ENCODE data around the gene PRSS22. TPM values are rescaled to one million over a fixed set of nuclear protein-coding genes. Genes with fewer than 3 reads are reported as not detected.

PRSS22 gene
- total and polyA plus RNA-seq, 2 experiments from 2014 or later: 1.3 to 2.0 TPM

DNA sequence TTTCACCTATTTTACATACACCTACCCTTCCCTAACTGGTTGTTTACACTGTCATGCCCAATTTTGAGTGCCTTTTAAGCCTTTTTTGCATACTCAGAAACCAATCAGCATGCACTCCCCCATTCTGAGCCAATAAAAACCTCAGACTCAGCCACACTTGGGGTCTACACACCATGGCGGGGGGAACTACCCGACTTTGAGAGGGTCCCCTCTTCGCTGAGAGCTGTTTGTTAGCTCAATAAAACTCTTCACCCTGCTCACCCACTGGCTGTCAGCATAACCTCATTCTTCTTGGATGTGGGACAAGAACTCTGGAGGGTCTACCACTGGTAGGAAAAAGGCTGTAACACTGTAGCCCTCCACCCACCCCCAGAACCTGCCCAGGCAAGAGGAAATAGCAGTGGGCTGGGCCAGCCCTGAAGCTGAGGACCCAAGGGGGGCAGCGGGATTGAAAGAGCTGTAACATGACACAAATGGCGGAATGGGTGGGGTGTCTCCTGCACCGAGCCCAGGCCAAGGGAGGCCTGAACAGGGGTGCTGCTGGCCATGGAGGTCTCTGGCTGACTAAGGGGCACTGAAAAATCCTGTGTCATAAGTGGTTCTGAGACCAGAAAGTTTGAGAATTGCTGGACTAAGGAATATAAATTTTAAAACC is 22.0 kb upstream of the PRSS22 start:
- peaks cover 5% of the 10 kb centered on the region for H3K4me1 ChIP-seq (ENCODE audit: insufficient read depth)
- no peaks in the 10 kb centered on the region for H3K9me2 ChIP-seq (ENCODE audit: insufficient read depth)
- H3K79me2 ChIP-seq (replicated peaks; ENCODE audit: insufficient read depth): no peaks in the 10 kb centered on the region; the same call in 1 of the 2 replicates
- Mint-ChIP-seq H3K27ac (no peak overlapping the region), H3K9me3 (peaks cover 15% of the 10 kb centered on the region), H3K4me3 (no peak overlapping the region), H3K27me3 (ENCODE audit: insufficient read depth, low read depth, poor library complexity) (peaks cover 14% of the 10 kb centered on the region), H3K4me1 (peaks cover 5% of the 10 kb centered on the region), H3K36me3 (ENCODE audit: low read depth) (peaks cover 7% of the 10 kb centered on the region; the same call in 1 of the 3 replicates)
- H4K20me1 ChIP-seq (replicated peaks; ENCODE audit: insufficient read depth): no peaks in the 10 kb centered on the region
- H2AFZ ChIP-seq: no peak overlapping the region
- H3K27ac ChIP-seq (ENCODE audit: low read depth): no peak overlapping the region
- TF ChIP-seq, protein P1, sequence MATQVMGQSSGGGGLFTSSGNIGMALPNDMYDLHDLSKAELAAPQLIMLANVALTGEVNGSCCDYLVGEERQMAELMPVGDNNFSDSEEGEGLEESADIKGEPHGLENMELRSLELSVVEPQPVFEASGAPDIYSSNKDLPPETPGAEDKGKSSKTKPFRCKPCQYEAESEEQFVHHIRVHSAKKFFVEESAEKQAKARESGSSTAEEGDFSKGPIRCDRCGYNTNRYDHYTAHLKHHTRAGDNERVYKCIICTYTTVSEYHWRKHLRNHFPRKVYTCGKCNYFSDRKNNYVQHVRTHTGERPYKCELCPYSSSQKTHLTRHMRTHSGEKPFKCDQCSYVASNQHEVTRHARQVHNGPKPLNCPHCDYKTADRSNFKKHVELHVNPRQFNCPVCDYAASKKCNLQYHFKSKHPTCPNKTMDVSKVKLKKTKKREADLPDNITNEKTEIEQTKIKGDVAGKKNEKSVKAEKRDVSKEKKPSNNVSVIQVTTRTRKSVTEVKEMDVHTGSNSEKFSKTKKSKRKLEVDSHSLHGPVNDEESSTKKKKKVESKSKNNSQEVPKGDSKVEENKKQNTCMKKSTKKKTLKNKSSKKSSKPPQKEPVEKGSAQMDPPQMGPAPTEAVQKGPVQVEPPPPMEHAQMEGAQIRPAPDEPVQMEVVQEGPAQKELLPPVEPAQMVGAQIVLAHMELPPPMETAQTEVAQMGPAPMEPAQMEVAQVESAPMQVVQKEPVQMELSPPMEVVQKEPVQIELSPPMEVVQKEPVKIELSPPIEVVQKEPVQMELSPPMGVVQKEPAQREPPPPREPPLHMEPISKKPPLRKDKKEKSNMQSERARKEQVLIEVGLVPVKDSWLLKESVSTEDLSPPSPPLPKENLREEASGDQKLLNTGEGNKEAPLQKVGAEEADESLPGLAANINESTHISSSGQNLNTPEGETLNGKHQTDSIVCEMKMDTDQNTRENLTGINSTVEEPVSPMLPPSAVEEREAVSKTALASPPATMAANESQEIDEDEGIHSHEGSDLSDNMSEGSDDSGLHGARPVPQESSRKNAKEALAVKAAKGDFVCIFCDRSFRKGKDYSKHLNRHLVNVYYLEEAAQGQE (IDR thresholded peaks at IDR 0.05; ENCODE audit: unreplicated experiment): no peak
- TF ChIP-seq, protein P2, sequence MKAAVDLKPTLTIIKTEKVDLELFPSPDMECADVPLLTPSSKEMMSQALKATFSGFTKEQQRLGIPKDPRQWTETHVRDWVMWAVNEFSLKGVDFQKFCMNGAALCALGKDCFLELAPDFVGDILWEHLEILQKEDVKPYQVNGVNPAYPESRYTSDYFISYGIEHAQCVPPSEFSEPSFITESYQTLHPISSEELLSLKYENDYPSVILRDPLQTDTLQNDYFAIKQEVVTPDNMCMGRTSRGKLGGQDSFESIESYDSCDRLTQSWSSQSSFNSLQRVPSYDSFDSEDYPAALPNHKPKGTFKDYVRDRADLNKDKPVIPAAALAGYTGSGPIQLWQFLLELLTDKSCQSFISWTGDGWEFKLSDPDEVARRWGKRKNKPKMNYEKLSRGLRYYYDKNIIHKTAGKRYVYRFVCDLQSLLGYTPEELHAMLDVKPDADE (IDR thresholded peaks at IDR 0.05): no peak
- TF ChIP-seq EZH2 (IDR thresholded peaks at IDR 0.05; ENCODE audit: low read depth, unreplicated experiment): no peak
- no peak for TF ChIP-seq ZNF331 (CRISPR knock-in tag; IDR thresholded peaks at IDR 0.05; ENCODE audit: low read depth)
- no peak for TF ChIP-seq NANOG (IDR thresholded peaks at IDR 0.05; ENCODE audit: borderline replicate concordance)
- ATAC-seq: no peak
- 0 out of 2 replicates have a peak, but pooled peaks cover 2% of the 10 kb centered on the region for H3F3A ChIP-seq (replicated peaks; ENCODE audit: low read depth)
- no peak for DNase-seq (ENCODE audit: low spot score)
- peaks cover 13% of the 10 kb centered on the region; the same call in 1 of the 2 replicates for H3K27me3 ChIP-seq (ENCODE audit: insufficient read depth)
- no peak overlapping the region for H3K4me2 ChIP-seq
- no peaks in the 10 kb centered on the region for H3K36me3 ChIP-seq (ENCODE audit: insufficient read depth)
- H3K4me3 ChIP-seq: no peak overlapping the region

DNA sequence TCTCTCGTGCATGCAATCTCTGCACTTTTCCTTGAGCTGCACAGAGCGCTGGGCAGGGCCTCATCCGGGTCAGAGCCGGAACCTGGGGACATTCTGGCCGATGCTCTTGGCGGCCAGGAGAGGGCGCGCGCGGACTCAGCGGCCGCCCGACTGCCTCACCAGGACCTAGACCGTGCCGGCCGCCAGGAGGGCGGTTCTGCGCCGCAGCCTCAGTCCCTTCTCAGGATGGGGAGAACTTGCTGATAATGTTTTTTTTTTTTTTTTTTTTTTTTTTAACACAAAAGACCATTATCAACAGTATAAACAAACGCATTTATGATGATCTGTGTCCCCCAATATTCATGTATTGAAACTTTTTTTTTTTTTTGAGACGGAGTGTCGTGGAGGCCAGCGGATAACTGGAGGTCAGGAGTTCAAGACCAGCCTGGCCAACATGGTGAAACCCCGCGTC is 17.0 kb upstream of the PRSS22 start:
- Mint-ChIP-seq H3K36me3 (ENCODE audit: low read depth) (peaks cover 5% of the 10 kb centered on the region; the same call in 1 of the 3 replicates), H3K4me1 (peaks cover 2% of the 10 kb centered on the region; the same call in 1 of the 3 replicates), H3K9me3 (peaks cover 8% of the 10 kb centered on the region), H3K27me3 (ENCODE audit: insufficient read depth, low read depth, poor library complexity) (peaks cover 2% of the 10 kb centered on the region), H3K27ac (no peak overlapping the region), H3K4me3 (no peak overlapping the region; the same call in 2 of the 3 replicates)
- H3K79me2 ChIP-seq (replicated peaks; ENCODE audit: insufficient read depth): no peaks in the 10 kb centered on the region
- no peak overlapping the region for H3K27ac ChIP-seq (ENCODE audit: low read depth)
- H3K4me3 ChIP-seq: no peak overlapping the region
- ATAC-seq (peak; percentile 99), DNase-seq (ENCODE audit: low spot score) (peak; percentile 84)
- no peak overlapping the region for H3K4me2 ChIP-seq
- H3K27me3 ChIP-seq (ENCODE audit: insufficient read depth): peaks cover 11% of the 10 kb centered on the region
- no peaks in the 10 kb centered on the region for H3K9me2 ChIP-seq (ENCODE audit: insufficient read depth)
- H2AFZ ChIP-seq: no peak overlapping the region; the same call in 1 of the 2 replicates
- H3K4me1 ChIP-seq (ENCODE audit: insufficient read depth): 0 out of 2 replicates have a peak, but pooled peaks cover 5% of the 10 kb centered on the region
- H3K36me3 ChIP-seq (ENCODE audit: insufficient read depth): no peaks in the 10 kb centered on the region
- 0 out of 2 replicates have a peak, but pooled peaks cover 2% of the 10 kb centered on the region for H3F3A ChIP-seq (replicated peaks; ENCODE audit: low read depth)
- no peaks in the 10 kb centered on the region for H4K20me1 ChIP-seq (replicated peaks; ENCODE audit: insufficient read depth)
- TF ChIP-seq ZNF331 (CRISPR knock-in tag; IDR thresholded peaks at IDR 0.05; ENCODE audit: low read depth) (no peak), STAT1 (IDR thresholded peaks at IDR 0.05; ENCODE audit: unreplicated experiment) (no peak), EZH2phosphoT487 (IDR thresholded peaks at IDR 0.05; ENCODE audit: unreplicated experiment) (no peak), JUNB (IDR thresholded peaks at IDR 0.05; ENCODE audit: unreplicated experiment) (no peak), NANOG (IDR thresholded peaks at IDR 0.05; ENCODE audit: borderline replicate concordance) (no peak), EZH2 (IDR thresholded peaks at IDR 0.05; ENCODE audit: low read depth, unreplicated experiment) (no peak), POLR2AphosphoS5 (IDR thresholded peaks at IDR 0.05; ENCODE audit: low read depth) (0 out of 2 replicates have a peak, but pooled peaks have one; percentile 20)
- TF ChIP-seq, protein P1 (IDR thresholded peaks at IDR 0.05; ENCODE audit: unreplicated experiment): no peak
- TF ChIP-seq, protein P3, sequence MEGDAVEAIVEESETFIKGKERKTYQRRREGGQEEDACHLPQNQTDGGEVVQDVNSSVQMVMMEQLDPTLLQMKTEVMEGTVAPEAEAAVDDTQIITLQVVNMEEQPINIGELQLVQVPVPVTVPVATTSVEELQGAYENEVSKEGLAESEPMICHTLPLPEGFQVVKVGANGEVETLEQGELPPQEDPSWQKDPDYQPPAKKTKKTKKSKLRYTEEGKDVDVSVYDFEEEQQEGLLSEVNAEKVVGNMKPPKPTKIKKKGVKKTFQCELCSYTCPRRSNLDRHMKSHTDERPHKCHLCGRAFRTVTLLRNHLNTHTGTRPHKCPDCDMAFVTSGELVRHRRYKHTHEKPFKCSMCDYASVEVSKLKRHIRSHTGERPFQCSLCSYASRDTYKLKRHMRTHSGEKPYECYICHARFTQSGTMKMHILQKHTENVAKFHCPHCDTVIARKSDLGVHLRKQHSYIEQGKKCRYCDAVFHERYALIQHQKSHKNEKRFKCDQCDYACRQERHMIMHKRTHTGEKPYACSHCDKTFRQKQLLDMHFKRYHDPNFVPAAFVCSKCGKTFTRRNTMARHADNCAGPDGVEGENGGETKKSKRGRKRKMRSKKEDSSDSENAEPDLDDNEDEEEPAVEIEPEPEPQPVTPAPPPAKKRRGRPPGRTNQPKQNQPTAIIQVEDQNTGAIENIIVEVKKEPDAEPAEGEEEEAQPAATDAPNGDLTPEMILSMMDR (conservative IDR thresholded peaks at IDR 0.05; ENCODE audit: low read depth in 2 of 2): peak; percentile 96 to 97
- TF ChIP-seq, protein P2 (IDR thresholded peaks at IDR 0.05): no peak

All from GM23338 (cell line).